NCI-H1417 treated with DMSO at 0.1 percent for 48 hours (cell line): ENCODE data around the gene UROC1.

ENCODE experiments used
- DNase-seq: peaks from one replicate; lab custom pipeline; 2025; lab: John Stamatoyannopoulos, UW

UROC1 gene

DNA sequence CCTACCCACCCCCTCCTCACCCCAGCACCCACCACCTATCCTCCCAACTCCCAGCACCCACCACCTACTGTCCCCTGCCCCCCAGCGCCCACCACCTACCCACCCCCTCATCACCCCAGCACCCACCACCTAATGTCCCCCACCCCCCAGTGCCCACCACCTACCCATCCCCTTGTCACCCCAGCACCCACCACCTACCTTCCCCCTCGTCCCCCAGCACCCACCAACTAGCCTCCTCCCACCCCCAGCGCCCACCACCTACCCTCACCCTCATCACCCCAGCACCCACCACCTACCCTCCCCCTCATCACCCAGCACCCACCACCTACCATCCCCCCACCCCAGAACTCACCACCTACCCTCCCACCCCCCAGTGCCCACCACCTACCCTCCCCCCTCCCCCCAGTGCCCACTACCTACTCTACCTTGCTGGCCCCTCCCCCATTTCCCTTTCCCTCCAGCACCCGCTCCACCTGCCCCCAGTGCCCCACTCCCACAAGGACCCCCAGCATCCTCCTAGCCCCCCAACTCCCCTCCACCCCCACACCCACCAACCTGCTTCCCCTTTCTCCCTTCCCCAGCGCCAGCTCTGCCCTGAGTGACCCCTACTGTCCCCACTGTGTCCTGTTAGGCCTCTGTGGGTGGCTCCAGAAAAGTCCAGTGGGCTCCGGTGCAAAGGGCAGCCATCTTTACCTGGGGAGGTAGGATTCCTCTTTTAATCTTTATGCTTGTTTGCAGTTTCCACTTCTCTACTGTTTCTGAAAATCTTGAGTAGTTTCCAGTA, 1.2 kb downstream of the UROC1 start:
- no peak for DNase-seq

DNA sequence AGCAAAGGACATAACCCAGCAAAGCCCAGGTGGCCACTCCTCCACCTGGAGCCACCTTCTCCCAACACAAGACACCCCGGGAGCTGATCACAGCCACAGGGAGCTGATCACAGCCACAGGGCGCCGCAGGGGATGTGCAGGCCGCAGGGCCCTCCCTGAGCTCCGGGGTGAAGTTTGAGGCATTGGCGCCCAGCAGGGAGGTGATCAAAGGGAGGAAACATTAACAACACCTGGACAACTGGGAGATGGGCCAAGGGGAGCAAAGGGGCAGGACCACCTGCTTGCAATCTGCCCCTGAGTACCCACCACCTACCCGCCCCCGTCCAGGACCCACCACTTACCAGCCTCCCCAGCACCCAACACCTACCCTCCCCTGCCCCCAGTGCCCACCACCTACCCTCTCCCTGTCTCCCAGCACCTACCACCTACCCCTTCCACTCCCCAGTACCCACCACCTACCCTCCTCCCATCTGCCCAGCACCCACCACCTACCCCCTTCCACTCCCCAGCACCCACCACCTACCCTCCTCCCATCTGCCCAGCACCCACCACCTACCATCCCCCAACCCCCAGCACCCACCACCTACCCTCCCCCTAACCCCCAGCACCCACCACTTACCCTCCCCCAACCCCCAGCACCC, 2.4 kb downstream of the UROC1 start:
- DNase-seq, result no peak

DNA sequence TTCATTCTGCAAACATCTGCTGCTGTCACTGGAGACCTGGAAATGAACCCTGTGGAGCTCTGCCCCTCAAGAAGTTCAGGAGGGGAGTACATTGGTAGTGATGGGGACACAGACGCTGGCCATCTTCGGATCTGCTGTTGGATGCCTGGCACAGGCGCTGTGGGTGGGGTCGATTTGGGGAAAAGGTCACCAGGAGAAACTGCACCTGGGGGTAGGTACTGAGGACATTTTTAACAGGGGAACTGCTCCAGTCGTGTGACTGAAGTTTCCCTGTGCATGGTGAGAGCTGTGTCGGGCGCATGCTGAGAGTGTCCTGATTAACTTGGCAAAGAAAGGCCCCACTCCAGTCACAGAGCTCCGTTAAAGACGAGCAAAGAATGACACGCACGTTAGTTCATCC, 3.4 kb downstream of the UROC1 start:
- DNase-seq, result no peak

DNA sequence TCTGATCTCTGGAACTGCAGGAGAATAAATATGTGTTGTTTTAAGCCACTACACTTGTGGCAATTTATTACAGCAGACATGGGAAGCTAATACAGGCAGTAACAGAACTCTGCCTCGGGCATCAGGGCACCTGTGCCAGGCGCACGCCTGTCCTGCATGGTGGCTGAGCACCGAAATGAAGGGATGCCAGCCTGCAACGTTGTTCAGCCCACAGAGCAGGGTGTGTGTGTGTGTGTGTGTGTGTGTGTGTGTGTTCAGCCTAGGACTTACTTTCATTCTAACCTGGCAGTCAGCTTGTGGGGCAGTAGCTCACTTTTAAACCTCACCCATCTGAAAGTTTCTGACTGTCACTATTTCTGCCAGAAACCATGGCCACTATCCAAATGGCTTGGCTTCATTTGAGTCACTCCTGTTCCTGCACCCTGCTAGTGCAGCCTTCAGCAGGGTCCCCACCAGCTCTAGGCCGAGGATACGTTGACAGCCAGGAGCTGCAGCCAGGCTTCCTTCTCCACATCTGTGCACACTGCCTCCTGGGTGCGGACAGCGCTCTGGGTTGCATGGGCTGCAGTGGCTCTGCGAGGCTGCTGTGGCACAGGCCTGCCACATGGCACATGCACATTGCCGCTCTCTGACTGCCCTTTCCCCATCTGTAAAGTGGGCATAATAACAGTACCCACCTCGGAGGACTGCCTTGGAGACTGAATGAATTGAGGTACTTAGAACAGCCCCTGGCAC, 4.5 kb downstream of the UROC1 start:
- DNase-seq, result no peak

DNA sequence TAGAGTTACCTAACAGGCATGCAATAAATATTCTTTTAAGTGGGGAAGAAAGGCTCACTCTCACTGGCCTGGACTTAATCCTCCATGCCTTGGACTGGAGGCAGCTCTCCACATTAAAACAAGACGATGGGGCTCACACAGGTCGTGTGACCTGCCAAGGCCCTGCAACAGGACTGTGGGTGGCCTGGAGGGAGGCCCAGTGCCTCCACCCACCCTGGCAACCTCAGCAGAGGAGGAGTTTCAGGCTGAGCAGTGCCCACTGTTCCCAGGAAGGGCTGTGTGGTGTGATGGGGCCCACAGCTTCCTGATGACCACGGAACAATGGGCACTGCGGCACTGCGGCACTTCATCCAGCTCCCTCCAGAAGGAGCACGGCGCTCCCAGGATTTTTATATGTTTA, 5.5 kb downstream of the UROC1 start:
- no peak for DNase-seq

DNA sequence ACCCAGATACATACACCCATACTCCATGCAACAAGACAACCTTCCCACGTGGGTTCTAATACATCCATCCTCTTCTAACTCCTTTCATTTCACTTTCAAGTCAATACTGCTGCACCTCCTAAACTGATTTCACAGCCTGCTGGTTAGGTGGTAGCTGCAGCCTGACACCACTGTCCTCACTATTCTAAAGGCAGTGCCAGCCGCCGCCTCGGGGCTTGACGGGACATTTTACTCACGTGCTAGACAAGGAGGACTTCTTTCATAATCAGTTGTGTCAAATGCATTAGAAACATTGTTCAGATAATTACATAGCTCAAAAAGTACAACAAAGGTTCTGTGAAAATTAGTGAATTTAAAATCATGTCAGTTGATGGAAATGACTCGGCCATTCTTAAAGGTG, 6.3 kb downstream of the UROC1 start:
- DNase-seq, result no peak

DNA sequence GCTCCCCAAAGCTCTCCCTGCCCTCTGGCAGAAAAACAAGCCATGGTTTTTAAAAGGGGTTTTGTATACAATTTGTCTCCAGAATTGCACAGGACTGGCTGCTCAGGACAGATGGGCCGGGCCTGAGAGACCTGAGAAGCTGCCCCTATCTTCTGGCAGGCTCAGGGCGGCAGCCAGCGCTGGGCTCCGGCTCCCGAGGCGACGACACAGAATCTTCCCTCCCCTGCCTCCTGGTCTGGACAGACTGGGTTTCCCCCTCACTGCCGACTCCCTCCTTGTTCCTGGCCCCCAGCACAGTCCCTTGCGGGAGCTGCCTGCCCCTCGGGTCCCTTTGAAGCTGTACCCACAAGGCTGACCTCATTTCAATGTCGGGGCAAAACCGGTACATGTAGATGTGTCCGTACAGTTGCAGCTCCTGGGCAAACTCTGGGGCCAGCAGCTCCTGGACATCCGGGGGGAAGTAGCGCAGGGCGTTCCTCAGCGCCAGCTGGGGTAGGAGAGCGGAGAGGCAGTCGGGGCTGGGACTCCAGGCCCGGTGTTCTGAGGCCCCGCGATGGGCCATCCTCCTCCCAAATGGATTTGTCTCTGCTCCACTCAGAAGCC, 7.2 kb downstream of the UROC1 start:
- DNase-seq, result no peak

DNA sequence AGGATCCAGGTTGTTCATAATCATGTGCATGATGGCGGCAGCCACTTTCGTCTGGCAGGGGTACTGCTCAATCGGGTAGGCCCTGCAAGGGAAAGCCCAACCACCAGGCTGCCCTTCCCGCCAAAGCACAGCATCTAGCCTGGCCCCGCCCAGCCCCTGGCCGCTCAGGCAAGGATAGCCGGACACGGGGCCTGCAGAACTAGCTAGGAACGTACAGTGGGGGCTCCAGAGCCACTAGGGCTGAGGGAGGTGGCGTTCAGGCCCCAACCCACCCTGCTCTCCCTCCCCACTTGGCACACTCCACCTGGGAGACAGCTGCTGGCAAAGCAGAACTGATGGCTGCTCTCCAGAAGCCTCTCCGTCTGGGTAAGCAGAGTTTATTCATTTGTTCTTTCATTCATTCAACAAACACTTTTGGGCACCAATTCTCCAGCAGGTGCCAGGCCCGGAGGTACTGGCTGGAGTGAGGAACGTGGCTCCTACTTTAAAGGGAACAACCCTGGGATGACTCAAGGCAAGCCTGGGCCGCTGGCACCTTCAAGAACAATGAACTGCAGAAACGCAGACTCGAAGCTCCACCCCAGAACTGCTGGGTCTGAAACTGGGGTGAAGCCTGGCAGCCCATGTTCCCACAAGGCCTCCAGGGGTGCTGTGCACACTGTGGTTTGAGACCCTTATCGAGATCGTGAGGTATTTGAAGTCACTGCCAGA, 7.8 kb downstream of the UROC1 start:
- no peak for DNase-seq

DNA sequence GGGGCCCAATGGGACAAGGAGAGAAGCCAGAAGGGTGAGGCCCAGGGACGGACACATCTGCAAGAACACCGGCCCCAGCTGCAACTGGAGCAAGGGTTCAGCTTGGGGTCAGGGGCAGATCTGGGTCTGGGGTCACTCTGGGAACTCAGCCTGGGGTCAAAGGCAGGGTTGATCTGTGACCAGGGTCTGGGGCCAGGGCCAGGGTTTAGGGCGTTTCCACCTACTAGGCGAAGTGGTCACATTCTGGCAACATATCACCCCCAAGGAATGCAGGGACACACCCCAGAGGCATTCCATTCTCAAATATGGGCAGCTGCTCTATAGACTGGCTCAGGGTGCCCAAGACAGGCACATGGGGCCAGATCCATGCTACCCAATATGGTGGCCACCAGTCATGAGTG, 9.0 kb downstream of the UROC1 start:
- no peak for DNase-seq

DNA sequence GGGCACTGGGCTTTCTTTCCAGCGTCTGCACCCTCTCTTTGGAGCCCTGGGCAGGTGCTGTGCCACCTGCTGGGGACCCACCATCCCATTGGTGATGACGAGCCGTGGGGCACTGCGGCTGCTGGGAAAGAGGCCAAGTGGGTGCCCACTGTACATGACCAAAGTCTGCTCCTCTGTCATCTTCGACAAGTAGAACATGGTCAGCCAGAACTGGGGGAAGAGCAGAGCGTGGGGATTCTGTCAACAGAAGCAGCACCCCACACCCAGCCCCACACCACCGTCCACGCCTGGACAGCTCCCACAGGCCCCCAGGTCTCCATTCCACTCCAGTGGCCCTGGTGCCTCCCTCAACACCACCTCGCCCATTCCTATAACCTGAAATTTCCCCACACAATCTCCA, 9.7 kb downstream of the UROC1 start:
- no peak for DNase-seq

DNA sequence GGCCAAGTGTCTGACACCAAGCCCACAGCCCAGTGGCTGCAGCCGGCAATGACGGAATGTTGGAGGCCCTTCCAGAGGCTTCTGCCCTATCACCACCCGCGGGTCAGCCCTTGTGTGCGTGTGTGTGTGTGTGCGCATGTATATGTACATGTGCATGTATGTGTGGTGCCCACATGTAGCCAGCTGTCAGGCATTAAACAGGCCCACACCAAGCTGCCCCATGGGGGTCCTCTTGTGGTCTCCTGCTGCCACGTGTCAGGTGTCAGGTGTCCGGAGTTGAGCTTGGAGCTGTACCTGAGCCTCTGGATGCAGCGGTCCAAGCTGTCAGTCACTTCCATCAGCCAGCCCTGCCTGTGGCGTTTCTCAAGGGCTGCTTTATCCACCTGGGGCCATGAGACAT, 13.9 kb downstream of the UROC1 start:
- no peak for DNase-seq

DNA sequence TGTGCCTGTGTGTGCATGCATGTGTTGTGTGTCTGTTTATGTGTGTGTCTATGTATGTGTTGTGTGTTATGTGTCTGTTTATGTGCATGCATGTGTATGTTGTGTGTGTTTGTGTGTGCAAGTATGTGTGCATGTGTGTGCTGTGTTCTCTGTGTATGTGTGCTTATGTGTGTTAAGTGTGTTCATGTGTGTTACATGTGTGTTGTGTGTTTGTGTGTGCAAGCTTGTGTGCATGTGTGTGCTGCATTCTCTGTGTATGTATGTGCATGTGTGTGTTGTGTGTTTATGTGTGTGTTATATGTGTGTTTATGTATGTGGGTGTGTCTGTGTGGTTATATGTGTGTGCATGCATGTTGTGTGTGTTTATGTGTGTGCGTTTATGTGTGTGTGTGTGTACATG, 14.9 kb downstream of the UROC1 start:
- no peak for DNase-seq

DNA sequence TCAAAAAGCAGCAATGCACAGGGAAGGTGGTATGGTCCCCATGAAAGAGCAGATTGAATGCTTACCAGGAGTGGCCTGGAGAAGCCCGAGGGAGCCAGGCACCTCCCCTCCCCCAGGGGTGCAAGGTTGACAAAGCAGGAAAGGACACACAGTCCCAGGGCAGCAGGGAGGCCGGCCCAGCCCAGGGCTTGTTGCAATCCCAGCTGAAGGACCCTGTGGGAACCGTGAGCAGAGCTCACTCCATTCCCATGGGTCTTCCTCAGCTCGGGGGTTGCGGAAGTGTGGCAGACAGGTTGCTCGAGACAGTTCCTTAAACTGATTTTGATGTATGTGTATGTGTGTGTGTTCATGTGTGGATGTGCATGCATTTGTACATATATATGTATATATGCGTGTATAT, 15.8 kb downstream of the UROC1 start:
- no peak for DNase-seq

DNA sequence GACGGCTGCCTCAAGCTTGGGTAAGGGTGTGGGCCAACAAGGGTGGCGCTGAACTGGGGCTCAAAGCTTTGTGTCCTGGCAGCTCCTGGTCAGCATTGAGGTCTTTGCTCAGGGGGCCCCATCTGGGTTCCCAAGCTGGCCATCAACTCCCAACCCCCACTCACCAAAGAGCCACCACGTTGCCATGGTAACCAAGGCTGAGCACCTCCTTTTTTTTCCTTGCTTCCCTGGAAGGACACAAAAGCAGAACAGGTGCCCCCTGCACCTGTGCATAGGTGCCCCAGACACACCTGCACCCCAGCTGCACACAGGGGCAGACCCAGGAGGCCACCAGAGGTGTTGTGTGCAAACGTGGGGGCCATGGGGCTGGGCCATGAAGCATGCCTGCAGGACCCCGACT, 16.5 kb downstream of the UROC1 start:
- no peak for DNase-seq

DNA sequence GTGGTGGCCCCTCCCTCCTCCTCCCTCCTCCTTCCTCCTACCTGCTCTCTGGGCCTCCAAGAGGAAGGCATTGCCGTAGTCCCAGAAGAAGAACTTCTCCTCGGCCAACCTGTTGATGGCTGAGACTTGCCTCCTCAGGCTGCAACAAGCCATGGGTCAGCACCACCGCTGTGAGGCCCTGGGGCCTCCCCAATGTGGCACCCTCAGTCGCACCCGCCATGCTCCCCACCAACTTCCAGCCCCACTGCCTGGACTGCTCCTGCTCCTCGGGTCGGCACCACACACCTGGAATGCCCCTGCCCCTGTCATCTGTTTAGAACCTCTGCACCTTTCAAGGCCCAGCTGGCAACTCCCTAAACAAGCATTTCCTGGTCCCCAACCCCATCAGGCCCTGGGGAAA, 17.6 kb downstream of the UROC1 start:
- no peak for DNase-seq

DNA sequence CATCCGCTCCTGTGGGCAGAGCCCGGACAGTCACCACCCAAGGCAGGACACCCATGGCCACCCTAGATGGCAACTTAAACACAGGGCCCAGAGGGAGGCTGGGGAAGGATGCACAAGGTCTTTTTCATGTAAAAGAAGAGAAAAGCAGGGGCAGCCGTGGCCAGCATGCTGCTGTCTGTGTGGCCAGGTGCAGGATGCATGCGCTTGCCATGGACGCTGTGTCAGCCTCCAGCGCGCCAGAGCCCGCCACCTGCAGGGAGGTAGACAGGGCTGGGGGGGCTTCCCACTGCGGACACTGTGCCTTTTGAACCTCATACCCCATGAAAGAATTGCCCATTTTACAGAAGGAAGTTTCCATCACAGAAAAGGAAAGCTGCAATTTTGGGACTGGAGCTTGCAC, 18.2 kb downstream of the UROC1 start:
- no peak for DNase-seq

DNA sequence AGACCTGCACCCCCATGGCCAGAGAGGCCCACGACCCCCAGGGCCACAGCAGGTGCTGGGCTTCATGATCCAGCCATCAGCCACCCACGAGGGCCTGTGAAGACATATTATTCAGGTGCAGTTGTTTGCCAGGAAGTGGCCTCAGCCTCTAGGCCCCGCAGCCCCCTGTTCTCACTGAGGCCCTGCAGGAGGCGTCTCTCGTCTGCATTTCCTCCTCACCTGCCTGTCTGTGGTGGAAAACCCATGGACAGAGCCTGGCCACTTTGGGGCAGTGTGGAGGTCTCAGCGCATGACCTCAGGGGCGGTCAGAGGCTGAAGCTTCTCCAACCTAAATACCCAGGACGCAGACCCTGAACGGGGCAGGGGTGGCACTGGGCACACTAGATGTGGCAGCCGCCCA, 18.6 kb downstream of the UROC1 start:
- DNase-seq, result no peak

DNA sequence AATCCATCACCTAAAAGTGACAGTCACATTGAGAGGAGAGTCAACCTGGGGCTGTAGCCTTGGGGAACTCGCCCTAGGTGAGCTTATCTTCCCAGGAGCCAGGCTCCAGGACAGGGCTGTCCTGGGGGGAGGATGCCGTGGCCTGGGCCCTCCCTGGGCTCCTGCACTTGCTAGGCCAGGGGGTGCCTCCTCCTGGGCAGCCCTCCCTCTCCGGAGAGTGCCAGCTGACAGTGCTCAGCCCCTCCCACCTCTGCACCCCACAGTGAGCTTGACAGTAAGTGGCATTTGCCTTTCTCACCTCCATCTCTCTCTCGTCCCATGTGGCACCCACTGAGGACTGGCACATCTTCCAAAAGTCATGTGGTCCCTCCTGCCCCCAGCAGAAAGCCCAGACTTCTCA, 19.1 kb downstream of the UROC1 start:
- no peak for DNase-seq

DNA sequence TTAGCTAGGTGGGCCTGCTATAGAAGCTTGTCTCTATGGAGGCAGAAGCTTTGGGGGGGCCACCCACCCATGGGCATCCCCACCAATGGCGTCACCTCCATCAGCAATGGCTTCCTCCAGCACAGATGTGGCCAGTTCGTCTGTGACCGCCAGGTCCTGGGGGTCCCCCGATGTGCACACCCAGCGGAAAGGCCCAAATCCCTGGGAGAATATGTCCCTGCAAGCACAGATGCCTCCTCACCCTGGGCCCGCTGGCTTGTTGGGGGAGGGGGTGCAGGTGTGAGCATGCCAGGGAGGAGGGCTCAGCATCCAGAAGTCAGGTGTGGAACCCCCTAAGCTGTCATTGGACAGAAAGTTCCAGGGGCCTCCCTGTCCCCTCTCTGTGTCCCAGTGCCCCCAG, 19.6 kb downstream of the UROC1 start:
- DNase-seq, result no peak

DNA sequence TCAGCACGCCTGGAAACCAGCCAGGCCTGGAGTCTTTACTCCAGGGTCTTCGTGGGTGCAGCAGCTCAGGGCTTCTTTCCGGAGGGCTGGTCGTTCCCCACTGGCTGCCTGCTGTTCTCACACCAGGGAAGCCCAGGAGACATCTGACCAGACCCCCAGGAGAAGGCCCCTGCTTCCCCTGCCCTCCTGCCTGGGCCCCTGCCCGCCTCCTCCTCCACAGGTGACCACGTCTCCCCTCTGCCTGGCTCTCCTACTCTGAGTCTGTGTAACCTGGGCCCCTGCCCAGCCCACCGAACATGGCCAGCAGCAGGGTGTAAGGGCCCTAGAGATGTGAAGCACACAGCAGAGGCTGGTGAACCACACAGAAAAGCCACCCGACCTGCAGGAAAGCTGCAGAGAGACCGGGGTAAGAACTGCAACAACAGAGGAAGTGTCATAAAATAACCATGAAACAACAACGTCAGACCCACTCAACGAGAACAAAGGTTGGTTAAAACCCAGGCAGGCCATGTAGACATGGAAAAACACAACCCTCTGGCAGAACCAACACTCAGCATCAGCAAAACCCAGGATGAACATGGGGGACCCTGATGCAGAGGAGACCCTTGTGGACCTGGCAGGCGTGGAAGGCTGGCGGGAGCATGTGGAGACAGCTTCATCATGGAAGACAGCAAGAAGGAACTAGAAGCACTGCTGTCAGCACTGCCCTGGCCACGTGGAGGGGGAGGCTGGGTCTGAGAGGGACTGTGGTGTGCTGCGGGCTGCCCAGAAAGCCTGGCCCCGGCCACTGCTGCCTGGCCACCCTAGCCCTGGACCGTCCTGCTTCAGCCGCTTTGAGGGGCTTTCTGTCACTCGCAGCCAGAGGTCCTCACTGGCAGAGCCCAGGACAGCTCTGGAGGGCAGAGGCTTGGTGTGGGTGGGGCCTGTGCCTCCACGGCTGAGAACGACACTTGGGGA, 20.4 kb downstream of the UROC1 start:
- no peak for DNase-seq

DNA sequence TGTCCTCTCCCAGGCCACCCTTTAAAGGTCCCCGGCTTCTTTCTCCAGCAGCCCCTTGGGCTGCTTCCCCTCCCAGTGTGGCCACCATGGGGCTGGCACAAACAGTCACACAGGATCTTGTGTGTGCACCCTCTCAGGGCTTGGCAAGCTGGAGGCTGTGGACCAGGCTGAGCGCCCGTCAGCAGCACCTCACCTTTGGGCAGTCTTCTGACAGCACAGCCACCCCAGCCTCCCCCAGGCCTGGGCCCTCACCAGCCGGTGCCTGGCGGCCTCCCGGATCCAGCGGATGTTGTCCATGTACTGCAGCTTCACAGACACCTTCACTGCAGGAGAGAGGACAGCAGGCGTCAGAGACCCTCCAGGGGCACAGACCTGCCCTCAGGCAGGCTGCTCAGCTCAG, 21.8 kb downstream of the UROC1 start:
- DNase-seq, result no peak
